K562 (cell line): ENCODE results near the gene ETS2. TPM values are rescaled to one million over a fixed set of nuclear protein-coding genes. Genes with fewer than 3 reads are reported as not detected.

Experiments used
- ATAC-seq: fragments of 200-7000 bp; cut with Tn5 transposase; 3 replicates; pipeline ENCODE4 v1.9.1; 2020; ENCODE audit warnings: moderate library complexity
- BruUV-seq: library from RNA; stranded (reverse); fragments of 400-500 nt; replicated peaks from 2 replicates; lab custom pipeline; 2021; lab: Mats Ljungman, UMichigan
- CTCF ChIA-PET: fragments of 300-600 bp; formaldehyde crosslinking; extraction: SDS; loops from one replicate; lab custom pipeline; 2021; ENCODE audit warnings: low intra/inter-chr PET ratio; lab: Yijun Ruan, JAX
- POLR2A ChIA-PET: fragments of 300-600, 350-650 bp; sonication (Branson Sonifier 250); formaldehyde crosslinking; extraction: SDS; loops from one replicate; lab custom pipeline; 2021; ENCODE audit warnings: antibody characterized with exemption, inconsistent platforms; lab: Yijun Ruan, JAX
- DNase-seq, 4 experiments: peaks; one replicate each; pipeline versions ENCODE4 v3.0.0 to v3.0.0-alpha.2; 2011 to 2018; ENCODE audit warnings: low spot score in 3 of 4, mixed read lengths in 3 of 4; ENCODE audit errors: extremely low read depth in 1 of 4
- FAIRE-seq: peaks from 2 replicates; lab custom pipeline; 2011; peaks lifted over from hg19 to GRCh38; lab: Jason Lieb, UNC
- H2AFZ ChIP-seq: 2 replicates; pipeline ENCODE4 v1.6.0; 2011; ENCODE audit warnings: low read depth, low read length, control low read depth, inconsistent platforms
- H3K27ac ChIP-seq: fragments of 200-600 bp; 3 replicates; pipeline ENCODE4 v1.8.0; 2011; ENCODE audit warnings: low read depth, mild to moderate bottlenecking, control low read depth, inconsistent platforms, low read length, moderate library complexity, mixed read lengths; ENCODE audit errors: extremely low read depth
- H3K27me3 ChIP-seq, 2 experiments: fragments of 300-600 bp in 1 of 2; 2 replicates in 1 of 2; 3 replicates in 1 of 2; pipeline versions ENCODE4 v1.6.0 to v1.8.0; 2011; ENCODE audit warnings: inconsistent platforms in 2 of 2, low read length in 2 of 2, mild to moderate bottlenecking in 1 of 2, mixed read lengths in 1 of 2, moderate library complexity in 1 of 2; ENCODE audit not compliant: control insufficient read depth in 2 of 2, insufficient read depth in 2 of 2
- H3K36me3 ChIP-seq: fragments of 300-600 bp; 3 replicates; pipeline ENCODE4 v1.8.0; 2011; ENCODE audit warnings: mild to moderate bottlenecking, low read length, inconsistent platforms; ENCODE audit not compliant: control insufficient read depth, insufficient read depth
- H3K4me1 ChIP-seq, 2 experiments: fragments of 200-600 bp in 1 of 2; replicated peaks in 1 of 2; 2 replicates in 1 of 2; 3 replicates in 1 of 2; pipeline versions ENCODE4 v1.5.1 to v1.8.0; 2011; ENCODE audit warnings: inconsistent platforms in 2 of 2, low read length in 2 of 2, mild to moderate bottlenecking in 1 of 2, mixed read lengths in 1 of 2, moderate library complexity in 1 of 2; ENCODE audit not compliant: control insufficient read depth in 2 of 2, insufficient read depth in 2 of 2
- H3K4me2 ChIP-seq: 2 replicates; pipeline ENCODE4 v1.6.1; 2011; ENCODE audit warnings: low read length, control low read depth, inconsistent platforms, mixed read lengths; ENCODE audit not compliant: insufficient read depth
- H3K4me3 ChIP-seq: fragments of 200-600 bp; sonication (generic), shearing (Covaris generic); 2 replicates; pipeline ENCODE4 v1.5.1; 2016; ENCODE audit warnings: control low read depth, inconsistent platforms
- H3K79me2 ChIP-seq: fragments of 200-600 bp; 3 replicates; pipeline ENCODE4 v1.8.0; 2011; ENCODE audit warnings: low read length, inconsistent platforms; ENCODE audit not compliant: control insufficient read depth, insufficient read depth
- H3K9ac ChIP-seq, 2 experiments: 2 replicates each; pipeline versions ENCODE4 v1.6.0 to v1.6.1; 2011; ENCODE audit warnings: low read depth in 2 of 2, low read length in 2 of 2, control low read depth in 1 of 2, inconsistent platforms in 1 of 2, mild to moderate bottlenecking in 1 of 2, mixed read lengths in 1 of 2; ENCODE audit not compliant: insufficient read depth in 1 of 2
- H3K9me1 ChIP-seq: one replicate; pipeline ENCODE4 v1.6.0; 2011; ENCODE audit warnings: inconsistent platforms, mild to moderate bottlenecking, low read length, moderate library complexity; ENCODE audit not compliant: control insufficient read depth, insufficient read depth
- H3K9me3 ChIP-seq: replicated peaks from 2 replicates; pipeline ENCODE4 v1.5.1; 2011; ENCODE audit warnings: low read depth, low read length, inconsistent platforms; ENCODE audit not compliant: control insufficient read depth, insufficient read depth
- H4K20me1 ChIP-seq: replicated peaks from 2 replicates; pipeline ENCODE4 v1.6.1; 2011; ENCODE audit warnings: low read length, inconsistent platforms, mixed read lengths; ENCODE audit not compliant: control insufficient read depth, insufficient read depth
- CXXC5 ChIP-seq: fragments of 250-450 bp; sonication (Bioruptor Pico); IDR thresholded peaks from 2 replicates; pipeline ENCODE4 v1.8.0; 2022; ENCODE audit warnings: inconsistent platforms, mild to moderate bottlenecking, moderate library complexity
- ESRRA ChIP-seq: fragments of 450-650 bp; IDR thresholded peaks from 2 replicates; pipeline ENCODE4 v1.6.1; 2014; ENCODE audit warnings: low read depth, mild to moderate bottlenecking, moderate library complexity, borderline replicate concordance
- POLR3A ChIP-seq: IDR thresholded peaks from 2 replicates; pipeline ENCODE4 v1.6.1; 2011; ENCODE audit warnings: borderline replicate concordance, mild to moderate bottlenecking, moderate library complexity; ENCODE audit not compliant: insufficient read length, insufficient read depth; ENCODE audit errors: extremely low read depth
- RBM25 ChIP-seq: fragments of 200-400 bp; formaldehyde crosslinking; IDR thresholded peaks from 2 replicates; pipeline ENCODE4 v1.6.1; 2018; ENCODE audit warnings: low read length, low read depth, moderate library complexity; ENCODE audit not compliant: severe bottlenecking
- SIRT6 ChIP-seq: IDR thresholded peaks from one replicate; pipeline ENCODE4 v1.6.1; 2012; ENCODE audit warnings: low read depth, mild to moderate bottlenecking, control low read depth, inconsistent platforms, low read length, moderate library complexity
- ZNF217 ChIP-seq: sonication (generic); formaldehyde crosslinking; IDR thresholded peaks from 2 replicates; pipeline ENCODE4 v1.8.0; 2022; ENCODE audit warnings: mild to moderate bottlenecking, missing genetic modification reagents
- ZNF699 ChIP-seq: fragments of 250-450 bp; sonication (Bioruptor Pico); IDR thresholded peaks from 2 replicates; pipeline ENCODE4 v1.8.0; 2021; ENCODE audit warnings: mild to moderate bottlenecking, moderate library complexity; ENCODE audit not compliant: insufficient replicate concordance
- whole genome bisulfite sequencing: fragments of 100-300 bp; shearing (Covaris generic); methylation state at CpG from one replicate; pipeline ENCODE4 v1.1.6; 2016; ENCODE audit warnings: low coverage, mixed read lengths; ENCODE audit not compliant: insufficient coverage; ENCODE audit errors: missing lambda C conversion rate; 5-methylcytosine and 5-hydroxymethylcytosine counted together
- in situ Hi-C: fragments of 300-500 bp; cut with MboI; formaldehyde crosslinking; loops from 4 replicates; pipeline ENCODE4 v1.15.0; 2018; ENCODE audit warnings: inconsistent platforms, mixed read lengths
- intact Hi-C: fragments of 100-400 bp; cut with micrococcal nuclease; formaldehyde crosslinking; loops from 2 replicates; pipeline ENCODE4 v1.14.2; 2022
- polyA plus RNA-seq, 8 experiments: library from polyadenylated mRNA; depleted of rRNA in 4 of 8; stranded (reverse) in 5 of 8; unstranded in 3 of 8; fragments of >200 nt; fragmentation: Nextera tagmentation in 2 of 8; fragmentation: Illumina TruSeq in 1 of 8; extraction: Ambion mirVana in 2 of 8; extraction: Trizol in 1 of 8; gene quantifications; 2 replicates each; pipeline versions ENCODE4 v1.2.1 to v1.2.3, GENCODE V29; 2011 to 2014; ENCODE audit warnings: inconsistent platforms in 1 of 8, missing spikeins in 1 of 8
- total RNA-seq, 7 experiments: library from RNA; depleted of rRNA in 6 of 7; stranded (reverse); fragments of >200 nt in 6 of 7; fragmentation: Illumina TruSeq in 2 of 7; extraction: Trizol in 2 of 7; gene quantifications; 2 replicates each; pipeline versions ENCODE4 v1.2.1 to v1.2.3, GENCODE V29; 2011 to 2021; ENCODE audit warnings: low replicate concordance in 1 of 7
- TF ChIP-seq, protein P1 (sequence below): sonication (generic); formaldehyde crosslinking; IDR thresholded peaks from 2 replicates; pipeline ENCODE4 v1.8.1; 2022; ENCODE audit warnings: missing genetic modification reagents
- TF ChIP-seq, protein P2 (sequence below): fragments of 450-650 bp; IDR thresholded peaks from 2 replicates; pipeline ENCODE4 v1.6.1; 2016; ENCODE audit warnings: low read depth, mild to moderate bottlenecking, moderate library complexity
- TF ChIP-seq, protein P3 (sequence below): fragments of 450-650 bp; conservative IDR thresholded peaks from 2 replicates; pipeline ENCODE4 v1.6.1; 2016; ENCODE audit warnings: missing genetic modification characterization, low read depth, mild to moderate bottlenecking, missing compliant biosample characterization, moderate library complexity
- TF ChIP-seq, protein P4 (sequence below): fragments of 250-450 bp; sonication (Bioruptor Pico); IDR thresholded peaks from 2 replicates; pipeline ENCODE4 v1.8.0; 2021; ENCODE audit warnings: moderate library complexity, mild to moderate bottlenecking, inconsistent platforms
- TF ChIP-seq, protein P5 (sequence below): fragments of 450-650 bp; formaldehyde crosslinking; conservative IDR thresholded peaks from 2 replicates; pipeline ENCODE4 v1.4.0; 2022; ENCODE audit warnings: mild to moderate bottlenecking, missing genetic modification characterization
- TF ChIP-seq, protein P6 (sequence below): fragments of 450-650 bp; IDR thresholded peaks from 2 replicates; pipeline ENCODE4 v1.7.1; 2018; ENCODE audit warnings: mild to moderate bottlenecking, low read depth; ENCODE audit not compliant: partially characterized antibody

Gene ETS2
- total and polyA plus RNA-seq, 9 of the 15 experiments (the other 6 are each of a cell fraction or from before 2014, with no cell fraction given), result 1.7 to 24.4 (median 12.2) TPM

DNA sequence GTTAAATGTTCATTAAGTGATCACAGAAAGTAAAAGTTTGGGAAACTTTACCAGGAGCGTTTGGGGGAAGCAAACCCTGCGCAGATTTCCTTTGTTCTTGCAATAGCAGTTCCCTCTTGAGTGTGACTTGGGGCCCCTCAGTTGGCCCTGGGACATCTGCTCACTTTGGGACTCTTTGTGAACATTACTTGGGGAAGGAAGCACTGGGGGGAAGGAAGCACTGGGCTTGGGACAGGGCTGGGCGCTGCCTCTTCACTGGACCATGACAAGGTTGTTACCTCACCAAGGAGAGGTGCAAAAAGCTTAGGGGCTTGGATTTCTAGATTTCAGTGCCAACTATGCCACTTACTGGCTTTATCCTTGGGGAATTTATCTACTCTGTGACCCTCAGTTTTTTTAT, 63.5 kb downstream of the ETS2 start:
- H4K20me1 ChIP-seq, result no peaks in the 10 kb centered on the region
- in situ Hi-C loops, result no loop called here
- H3K4me3 ChIP-seq, result no peak overlapping the region
- ChIA-PET CTCF (no interaction called here), POLR2A (interaction anchor here (0.9 kb wide), 2 partner anchors 10 to 14 kb away, joined by 3 to 5 read pairs; no protein-coding TSS in a partner anchor)
- H2AFZ ChIP-seq, result no peak overlapping the region
- H3K4me2 ChIP-seq, result no peak overlapping the region
- H3K27me3 ChIP-seq, result peaks cover 0 to 3% of the 10 kb centered on the region in 2 experiments; a peak in 2 of 5 replicates
- no peak for FAIRE-seq
- no peak for DNase-seq
- WGBS, result 3% methylated on average over 3 of the region's 3 CpGs
- no peaks in the 10 kb centered on the region for H3K79me2 ChIP-seq
- no peaks in the 10 kb centered on the region for H3K9me1 ChIP-seq
- H3K9ac ChIP-seq, result no peak overlapping the region
- ATAC-seq, result no peak
- intact Hi-C loops, result no loop called here
- no peaks in the 10 kb centered on the region for H3K4me1 ChIP-seq
- no peaks in the 10 kb centered on the region for H3K36me3 ChIP-seq
- H3K27ac ChIP-seq, result no peak overlapping the region
- no peaks in the 10 kb centered on the region for H3K9me3 ChIP-seq
- BruUV-seq, result no TSS peak
- TF ChIP-seq, protein P1, sequence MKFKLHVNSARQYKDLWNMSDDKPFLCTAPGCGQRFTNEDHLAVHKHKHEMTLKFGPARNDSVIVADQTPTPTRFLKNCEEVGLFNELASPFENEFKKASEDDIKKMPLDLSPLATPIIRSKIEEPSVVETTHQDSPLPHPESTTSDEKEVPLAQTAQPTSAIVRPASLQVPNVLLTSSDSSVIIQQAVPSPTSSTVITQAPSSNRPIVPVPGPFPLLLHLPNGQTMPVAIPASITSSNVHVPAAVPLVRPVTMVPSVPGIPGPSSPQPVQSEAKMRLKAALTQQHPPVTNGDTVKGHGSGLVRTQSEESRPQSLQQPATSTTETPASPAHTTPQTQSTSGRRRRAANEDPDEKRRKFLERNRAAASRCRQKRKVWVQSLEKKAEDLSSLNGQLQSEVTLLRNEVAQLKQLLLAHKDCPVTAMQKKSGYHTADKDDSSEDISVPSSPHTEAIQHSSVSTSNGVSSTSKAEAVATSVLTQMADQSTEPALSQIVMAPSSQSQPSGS (CRISPR knock-in tag), result no peak
- TF ChIP-seq ESRRA, result no peak
- no peak for TF ChIP-seq POLR3A
- TF ChIP-seq ZNF217 (CRISPR knock-in tag), result no peak
- no peak for TF ChIP-seq RBM25
- no peak for TF ChIP-seq CXXC5 (CRISPR knock-in tag)
- no peak for TF ChIP-seq ZNF699 (CRISPR knock-in tag)
- TF ChIP-seq, protein P2, sequence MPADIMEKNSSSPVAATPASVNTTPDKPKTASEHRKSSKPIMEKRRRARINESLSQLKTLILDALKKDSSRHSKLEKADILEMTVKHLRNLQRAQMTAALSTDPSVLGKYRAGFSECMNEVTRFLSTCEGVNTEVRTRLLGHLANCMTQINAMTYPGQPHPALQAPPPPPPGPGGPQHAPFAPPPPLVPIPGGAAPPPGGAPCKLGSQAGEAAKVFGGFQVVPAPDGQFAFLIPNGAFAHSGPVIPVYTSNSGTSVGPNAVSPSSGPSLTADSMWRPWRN, result no peak
- TF ChIP-seq, protein P3, sequence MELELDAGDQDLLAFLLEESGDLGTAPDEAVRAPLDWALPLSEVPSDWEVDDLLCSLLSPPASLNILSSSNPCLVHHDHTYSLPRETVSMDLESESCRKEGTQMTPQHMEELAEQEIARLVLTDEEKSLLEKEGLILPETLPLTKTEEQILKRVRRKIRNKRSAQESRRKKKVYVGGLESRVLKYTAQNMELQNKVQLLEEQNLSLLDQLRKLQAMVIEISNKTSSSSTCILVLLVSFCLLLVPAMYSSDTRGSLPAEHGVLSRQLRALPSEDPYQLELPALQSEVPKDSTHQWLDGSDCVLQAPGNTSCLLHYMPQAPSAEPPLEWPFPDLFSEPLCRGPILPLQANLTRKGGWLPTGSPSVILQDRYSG, result no peak
- TF ChIP-seq SIRT6, result no peak
- TF ChIP-seq, protein P4, sequence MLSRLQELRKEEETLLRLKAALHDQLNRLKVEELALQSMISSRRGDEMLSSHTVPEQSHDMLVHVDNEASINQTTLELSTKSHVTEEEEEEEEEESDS (CRISPR knock-in tag), result no peak
- TF ChIP-seq, protein P5, sequence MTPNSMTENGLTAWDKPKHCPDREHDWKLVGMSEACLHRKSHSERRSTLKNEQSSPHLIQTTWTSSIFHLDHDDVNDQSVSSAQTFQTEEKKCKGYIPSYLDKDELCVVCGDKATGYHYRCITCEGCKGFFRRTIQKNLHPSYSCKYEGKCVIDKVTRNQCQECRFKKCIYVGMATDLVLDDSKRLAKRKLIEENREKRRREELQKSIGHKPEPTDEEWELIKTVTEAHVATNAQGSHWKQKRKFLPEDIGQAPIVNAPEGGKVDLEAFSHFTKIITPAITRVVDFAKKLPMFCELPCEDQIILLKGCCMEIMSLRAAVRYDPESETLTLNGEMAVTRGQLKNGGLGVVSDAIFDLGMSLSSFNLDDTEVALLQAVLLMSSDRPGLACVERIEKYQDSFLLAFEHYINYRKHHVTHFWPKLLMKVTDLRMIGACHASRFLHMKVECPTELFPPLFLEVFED (CRISPR knock-in tag), result no peak
- TF ChIP-seq, protein P6, sequence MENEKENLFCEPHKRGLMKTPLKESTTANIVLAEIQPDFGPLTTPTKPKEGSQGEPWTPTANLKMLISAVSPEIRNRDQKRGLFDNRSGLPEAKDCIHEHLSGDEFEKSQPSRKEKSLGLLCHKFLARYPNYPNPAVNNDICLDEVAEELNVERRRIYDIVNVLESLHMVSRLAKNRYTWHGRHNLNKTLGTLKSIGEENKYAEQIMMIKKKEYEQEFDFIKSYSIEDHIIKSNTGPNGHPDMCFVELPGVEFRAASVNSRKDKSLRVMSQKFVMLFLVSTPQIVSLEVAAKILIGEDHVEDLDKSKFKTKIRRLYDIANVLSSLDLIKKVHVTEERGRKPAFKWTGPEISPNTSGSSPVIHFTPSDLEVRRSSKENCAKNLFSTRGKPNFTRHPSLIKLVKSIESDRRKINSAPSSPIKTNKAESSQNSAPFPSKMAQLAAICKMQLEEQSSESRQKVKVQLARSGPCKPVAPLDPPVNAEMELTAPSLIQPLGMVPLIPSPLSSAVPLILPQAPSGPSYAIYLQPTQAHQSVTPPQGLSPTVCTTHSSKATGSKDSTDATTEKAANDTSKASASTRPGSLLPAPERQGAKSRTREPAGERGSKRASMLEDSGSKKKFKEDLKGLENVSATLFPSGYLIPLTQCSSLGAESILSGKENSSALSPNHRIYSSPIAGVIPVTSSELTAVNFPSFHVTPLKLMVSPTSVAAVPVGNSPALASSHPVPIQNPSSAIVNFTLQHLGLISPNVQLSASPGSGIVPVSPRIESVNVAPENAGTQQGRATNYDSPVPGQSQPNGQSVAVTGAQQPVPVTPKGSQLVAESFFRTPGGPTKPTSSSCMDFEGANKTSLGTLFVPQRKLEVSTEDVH, result no peak
